HEK293T (cell line): ENCODE measurements around the gene HSPA1L.

Experiments
- BHLHE40 ChIP-seq: fragments of 450-650 bp; IDR thresholded peaks from 2 replicates; pipeline ENCODE4 v1.6.1; 2016; ENCODE audit warnings: mild to moderate bottlenecking, moderate library complexity, borderline replicate concordance
- FOXA1 ChIP-seq: fragments of 450-650 bp; IDR thresholded peaks from 2 replicates; pipeline ENCODE4 v1.6.1; 2016; ENCODE audit warnings: mild to moderate bottlenecking
- HDGF ChIP-seq: fragments of 450-650 bp; IDR thresholded peaks from 2 replicates; pipeline ENCODE4 v1.6.1; 2017; ENCODE audit warnings: antibody characterized with exemption, borderline replicate concordance
- LEF1 ChIP-seq: fragments of 450-650 bp; IDR thresholded peaks from 2 replicates; pipeline ENCODE4 v1.6.1; 2017; ENCODE audit warnings: mild to moderate bottlenecking, borderline replicate concordance
- NFRKB ChIP-seq: fragments of 450-650 bp; IDR thresholded peaks from 2 replicates; pipeline ENCODE4 v1.6.1; 2016; ENCODE audit warnings: mild to moderate bottlenecking, moderate library complexity
- SP1 ChIP-seq: fragments of 450-650 bp; IDR thresholded peaks from 2 replicates; pipeline ENCODE4 v1.6.1; 2017
- SUZ12 ChIP-seq: fragments of 450-650 bp; IDR thresholded peaks from 2 replicates; pipeline ENCODE4 v1.6.1; 2016; ENCODE audit warnings: mild to moderate bottlenecking

GRCh38 chr6:31842053-31842452 lies 27.0 kb upstream of the HSPA1L start:
- TF ChIP-seq SP1: no peak
- no peak for TF ChIP-seq HDGF
- TF ChIP-seq SUZ12: no peak
- TF ChIP-seq BHLHE40: no peak
- no peak for TF ChIP-seq FOXA1
- TF ChIP-seq NFRKB: no peak
- no peak for TF ChIP-seq LEF1
